ENCODE data around the gene HOXB9.

HOXB9 gene

GRCh38 chr17:48626245-48627117, at the start of gene HOXB9:
Gene HOXB9 (minus strand): TSS chr17:48626358. CDS start chr17:48626269, 89 bp downstream.
- DNase-seq, result peak; percentile 34

- DNase-seq, result no peak
Measured at GRCh38 chr17:48672340-48672739, 46.2 kb upstream of the HOXB9 start.

GRCh38 chr17:48671697-48672171, 45.6 kb upstream of the HOXB9 start:
- DNase-seq, result peak; percentile 53

- DNase-seq, result no peak
Measured at GRCh38 chr17:48663134-48663924, 37.2 kb upstream of the HOXB9 start.

- no peak for DNase-seq
Measured at GRCh38 chr17:48655913-48656312, 29.8 kb upstream of the HOXB9 start.

- DNase-seq, result no peak
Measured at GRCh38 chr17:48649741-48650140, 23.6 kb upstream of the HOXB9 start.

- DNase-seq, result no peak
Measured at GRCh38 chr17:48647963-48648245, 21.7 kb upstream of the HOXB9 start.

- no peak for DNase-seq
Measured at GRCh38 chr17:48647103-48647962, 21.2 kb upstream of the HOXB9 start.

GRCh38 chr17:48646183-48647102, 20.3 kb upstream of the HOXB9 start:
- peak; percentile 26 for DNase-seq

GRCh38 chr17:48645639-48646182, 19.6 kb upstream of the HOXB9 start:
- DNase-seq, result no peak

- no peak for DNase-seq
Measured at GRCh38 chr17:48644910-48645557, 18.9 kb upstream of the HOXB9 start.

GRCh38 chr17:48644159-48644558, 18.0 kb upstream of the HOXB9 start:
- DNase-seq, result no peak

- DNase-seq, result no peak
Measured at GRCh38 chr17:48643697-48644012, 17.5 kb upstream of the HOXB9 start.

- DNase-seq, result no peak
Measured at GRCh38 chr17:48642843-48643696, 16.9 kb upstream of the HOXB9 start.

- DNase-seq, result no peak
Measured at GRCh38 chr17:48642059-48642842, 16.1 kb upstream of the HOXB9 start.

- no peak for DNase-seq
Measured at GRCh38 chr17:48641541-48642058, 15.4 kb upstream of the HOXB9 start.

GRCh38 chr17:48640858-48641180, 14.7 kb upstream of the HOXB9 start:
- DNase-seq, result no peak

GRCh38 chr17:48639982-48640857, 14.1 kb upstream of the HOXB9 start:
- DNase-seq, result no peak

Data from CD4-positive, alpha-beta T cell treated with Interleukin-15 for 1 hour (primary cell).